ENCODE results near the gene OST4.

OST4 gene

DNA sequence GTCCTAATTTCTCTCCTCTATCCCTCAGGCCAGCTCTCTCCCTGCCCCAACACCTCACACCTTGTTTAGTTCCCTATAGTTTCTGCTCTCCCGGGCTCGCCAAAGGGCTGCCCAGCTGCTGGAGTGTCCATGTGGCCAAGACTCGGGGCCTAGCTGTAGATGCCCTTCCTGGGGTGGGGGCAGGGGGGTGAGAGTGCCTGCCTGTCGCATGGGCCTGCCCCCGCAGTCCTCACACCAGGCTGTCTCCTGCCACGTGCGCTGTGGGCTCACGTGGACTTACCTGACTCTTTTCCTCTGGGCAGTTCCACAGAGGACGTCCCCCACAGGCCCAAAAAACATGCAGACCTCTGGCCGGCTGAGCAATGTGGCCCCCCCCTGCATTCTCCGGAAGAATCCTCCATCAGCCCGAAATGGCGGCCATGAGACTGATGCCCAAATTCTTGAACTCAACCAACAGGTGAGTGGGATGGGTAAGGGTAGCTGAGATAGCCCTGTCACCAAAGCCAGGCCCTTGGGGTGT, 46.1 kb downstream of the OST4 start:
- no peak for DNase-seq (ENCODE audit: low spot score)

DNA sequence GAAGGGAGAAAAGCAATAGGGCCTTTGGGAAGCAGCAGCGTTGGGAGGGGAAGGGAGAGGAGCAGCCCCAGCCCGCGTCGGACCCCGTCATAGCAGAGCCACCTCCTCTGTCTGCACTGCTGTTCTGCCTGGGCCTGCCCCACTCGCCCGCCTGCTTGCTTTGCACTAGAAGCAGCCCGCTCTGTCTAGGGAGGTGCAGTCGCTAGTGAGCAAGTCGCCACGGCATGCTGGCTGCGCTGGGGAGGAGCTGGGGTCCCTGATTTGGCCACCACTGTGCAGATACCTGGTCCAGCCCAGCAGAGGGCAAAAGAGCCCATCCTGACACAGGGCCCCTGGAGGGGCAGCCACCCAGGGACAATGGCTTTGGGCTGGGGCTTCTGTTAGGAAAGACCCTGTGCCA, 46.6 kb downstream of the OST4 start:
- DNase-seq (ENCODE audit: low spot score), result no peak

DNA sequence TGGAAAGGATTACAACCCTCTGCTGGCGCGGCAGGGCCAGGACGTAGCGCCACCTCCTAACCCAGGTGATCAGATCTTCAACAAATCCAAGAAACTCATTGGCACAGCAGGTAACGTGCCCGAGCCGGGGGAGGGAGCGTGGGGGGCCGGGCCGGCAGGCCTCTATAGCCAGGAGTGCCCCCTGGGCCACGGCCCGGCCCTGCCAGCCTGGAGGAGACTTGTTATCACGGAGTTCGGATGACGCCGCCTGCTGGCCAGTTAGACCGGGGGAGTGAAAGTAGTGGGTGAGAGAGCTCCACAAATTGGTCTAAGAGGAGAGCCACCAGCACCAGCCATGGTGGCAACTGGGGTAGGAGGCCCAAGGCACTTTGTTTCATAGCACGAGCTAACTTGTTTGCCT, 47.3 kb downstream of the OST4 start:
- DNase-seq (ENCODE audit: low spot score), result peak; percentile 67

- no peak for DNase-seq (ENCODE audit: low spot score)
These were observed 47.7 kb downstream of the OST4 start for GRCh38 chr2:27023740-27024139.

GRCh38 chr2:27021253-27022049, 50.0 kb downstream of the OST4 start:
- DNase-seq (ENCODE audit: low spot score), result no peak
